GM06990 (cell line): ENCODE data around the gene FAM171A1.

Source experiments
- DNase-seq: peaks from one replicate; pipeline ENCODE4 v3.0.0-alpha.2; 2011; ENCODE audit not compliant: insufficient read length; ENCODE audit errors: extremely low read depth
- H3K27me3 ChIP-seq: replicated peaks from 2 replicates; pipeline ENCODE4 v1.6.0; 2011; ENCODE audit warnings: low read length; ENCODE audit not compliant: control insufficient read depth, insufficient read depth
- H3K36me3 ChIP-seq: 2 replicates; pipeline ENCODE4 v1.5.1; 2011; ENCODE audit warnings: low read length; ENCODE audit not compliant: control insufficient read depth, insufficient read depth
- H3K4me3 ChIP-seq: replicated peaks from 2 replicates; pipeline ENCODE4 v1.5.1; 2011; ENCODE audit warnings: low read depth, mild to moderate bottlenecking, control low read depth, low read length
- TF ChIP-seq, protein P1 (sequence below): IDR thresholded peaks from 2 replicates; pipeline ENCODE4 v1.5.1; 2011; ENCODE audit warnings: low read length, control low read depth, mild to moderate bottlenecking, inconsistent platforms; ENCODE audit not compliant: insufficient read depth, poor library complexity, severe bottlenecking

Gene FAM171A1

GRCh38 chr10:15196021-15196834 lies 174.9 kb downstream of the FAM171A1 start:
- TF ChIP-seq, protein P1, sequence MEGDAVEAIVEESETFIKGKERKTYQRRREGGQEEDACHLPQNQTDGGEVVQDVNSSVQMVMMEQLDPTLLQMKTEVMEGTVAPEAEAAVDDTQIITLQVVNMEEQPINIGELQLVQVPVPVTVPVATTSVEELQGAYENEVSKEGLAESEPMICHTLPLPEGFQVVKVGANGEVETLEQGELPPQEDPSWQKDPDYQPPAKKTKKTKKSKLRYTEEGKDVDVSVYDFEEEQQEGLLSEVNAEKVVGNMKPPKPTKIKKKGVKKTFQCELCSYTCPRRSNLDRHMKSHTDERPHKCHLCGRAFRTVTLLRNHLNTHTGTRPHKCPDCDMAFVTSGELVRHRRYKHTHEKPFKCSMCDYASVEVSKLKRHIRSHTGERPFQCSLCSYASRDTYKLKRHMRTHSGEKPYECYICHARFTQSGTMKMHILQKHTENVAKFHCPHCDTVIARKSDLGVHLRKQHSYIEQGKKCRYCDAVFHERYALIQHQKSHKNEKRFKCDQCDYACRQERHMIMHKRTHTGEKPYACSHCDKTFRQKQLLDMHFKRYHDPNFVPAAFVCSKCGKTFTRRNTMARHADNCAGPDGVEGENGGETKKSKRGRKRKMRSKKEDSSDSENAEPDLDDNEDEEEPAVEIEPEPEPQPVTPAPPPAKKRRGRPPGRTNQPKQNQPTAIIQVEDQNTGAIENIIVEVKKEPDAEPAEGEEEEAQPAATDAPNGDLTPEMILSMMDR = no peak
- H3K4me3 ChIP-seq = no peak overlapping the region
- no peak for DNase-seq
- no peaks in the 10 kb centered on the region for H3K36me3 ChIP-seq
- no peaks in the 10 kb centered on the region for H3K27me3 ChIP-seq

DNA sequence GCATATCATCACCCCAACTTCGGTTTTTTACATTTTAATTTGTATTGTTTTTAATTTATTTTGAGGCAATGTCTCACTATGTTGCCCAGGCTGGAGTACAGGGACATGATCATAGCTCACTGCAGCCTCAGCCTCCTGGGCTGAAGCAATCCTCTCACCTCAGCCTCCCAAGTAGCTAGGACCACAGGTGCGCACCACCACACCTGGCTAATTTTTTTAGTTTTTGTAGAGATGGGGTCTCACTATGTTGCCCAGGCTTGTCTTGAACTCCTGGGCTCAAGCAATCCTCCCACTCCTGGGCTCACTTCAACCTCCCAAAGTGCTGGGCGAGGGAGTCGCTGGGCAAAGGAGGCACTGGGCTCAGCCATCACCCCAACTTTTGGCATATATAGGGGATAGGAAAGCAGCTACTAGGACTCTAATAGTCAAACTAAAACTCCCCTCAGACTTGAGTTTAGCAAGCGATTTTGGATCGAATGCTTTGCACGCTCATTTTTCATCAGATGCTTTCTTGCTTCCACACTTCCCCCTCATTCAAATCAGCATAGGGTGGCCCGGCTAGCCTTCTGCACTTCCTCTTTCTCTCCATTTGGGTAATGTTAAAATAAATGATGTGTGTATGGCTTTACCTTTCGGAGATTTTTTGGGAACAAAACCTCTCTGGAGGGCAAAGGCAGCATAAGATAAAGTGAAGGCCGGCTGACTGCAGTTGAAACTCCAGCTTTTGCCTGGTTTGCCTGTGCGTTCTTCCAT lies 181.8 kb downstream of the FAM171A1 start:
- no peak for DNase-seq
- TF ChIP-seq, protein P1 = no peak
- no peak overlapping the region for H3K4me3 ChIP-seq
- no peaks in the 10 kb centered on the region; the same call in 1 of the 2 replicates for H3K27me3 ChIP-seq
- H3K36me3 ChIP-seq = no peaks in the 10 kb centered on the region

- TF ChIP-seq, protein P1 = no peak
- Histone ChIP-seq H3K36me3 (no peaks in the 10 kb centered on the region), H3K27me3 (no peaks in the 10 kb centered on the region; the same call in 1 of the 2 replicates), H3K4me3 (no peak overlapping the region)
- no peak for DNase-seq
Measured at GRCh38 chr10:15188603-15189002, 182.5 kb downstream of the FAM171A1 start.

GRCh38 chr10:15183689-15184481 lies 187.2 kb downstream of the FAM171A1 start:
- TF ChIP-seq, protein P1 = no peak
- no peaks in the 10 kb centered on the region for H3K27me3 ChIP-seq
- no peaks in the 10 kb centered on the region for H3K36me3 ChIP-seq
- no peak overlapping the region for H3K4me3 ChIP-seq
- no peak for DNase-seq

DNA sequence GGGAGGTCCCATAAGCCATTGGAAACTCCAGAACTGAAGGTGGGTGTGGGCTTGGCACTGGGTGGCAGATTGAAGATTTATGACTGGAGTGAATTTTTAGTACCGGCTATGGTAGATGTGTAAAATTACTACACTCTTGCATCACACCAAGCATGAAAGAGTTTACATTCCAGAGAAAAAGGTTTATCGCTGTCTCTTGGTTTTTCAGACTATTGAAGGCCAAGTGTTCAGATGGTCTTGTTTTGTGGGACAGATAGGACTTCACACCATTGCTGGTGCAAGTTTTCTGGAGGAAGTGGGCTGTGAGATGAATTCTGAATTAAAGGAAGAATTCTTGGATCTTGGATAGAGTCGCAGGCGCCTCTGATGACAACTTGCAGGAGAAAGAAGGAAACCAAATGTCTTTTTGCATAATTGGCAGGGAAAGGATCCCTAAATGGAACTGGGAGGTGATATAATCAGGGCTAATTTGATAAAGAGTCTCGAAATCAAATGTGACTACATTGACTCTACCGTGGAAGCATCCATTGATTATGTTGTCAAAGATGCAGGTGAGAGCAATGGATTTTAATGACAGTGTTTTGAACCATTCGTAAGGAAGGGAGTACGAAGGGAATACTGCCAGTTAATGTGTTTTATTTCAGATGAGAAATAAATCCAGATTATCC lies 188.4 kb downstream of the FAM171A1 start:
- TF ChIP-seq, protein P1 = no peak
- Histone ChIP-seq H3K36me3 (no peaks in the 10 kb centered on the region), H3K4me3 (no peak overlapping the region), H3K27me3 (no peaks in the 10 kb centered on the region)
- no peak for DNase-seq
